Measurements from ENCODE around the gene TBCK.

The TBCK gene

GRCh38 chr4:106312997-106313522 is 2.9 kb downstream of the TBCK start:
- Mint-ChIP-seq H3K9me3 (no peaks in the 10 kb centered on the region), H3K27me3 (ENCODE audit: low read depth) (no peaks in the 10 kb centered on the region), H3K4me3 (no peak overlapping the region), H3K36me3 (ENCODE audit: low read depth) (peaks cover 3% of the 10 kb centered on the region), H3K4me1 (ENCODE audit: low read depth) (peaks cover 9% of the 10 kb centered on the region), H3K27ac (no peak overlapping the region)

DNA sequence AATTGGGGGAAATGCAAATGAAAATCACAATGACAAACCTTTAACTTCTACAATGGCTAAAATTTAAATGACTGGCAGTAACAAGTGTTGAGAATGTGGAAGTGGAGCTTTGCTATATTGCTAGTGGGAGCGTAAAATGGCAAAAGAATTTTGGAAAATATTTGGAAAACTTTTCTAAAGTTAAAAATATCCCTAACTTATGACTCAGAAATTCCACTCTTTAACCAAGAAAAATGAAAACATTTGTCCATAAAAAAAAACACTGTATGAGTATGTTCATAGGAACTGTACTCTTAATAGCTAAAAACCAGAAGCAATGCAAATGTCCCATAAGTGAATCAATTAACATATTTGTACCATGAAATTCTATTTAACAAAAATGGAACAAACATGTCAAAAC is 3.6 kb downstream of the TBCK start:
- peaks cover 9% of the 10 kb centered on the region for H3K4me1 Mint-ChIP-seq (ENCODE audit: low read depth)
- no peaks in the 10 kb centered on the region for H3K9me3 Mint-ChIP-seq
- no peak overlapping the region for H3K27ac Mint-ChIP-seq
- H3K4me3 Mint-ChIP-seq = no peak overlapping the region
- no peaks in the 10 kb centered on the region for H3K27me3 Mint-ChIP-seq (ENCODE audit: low read depth)
- peaks cover 3% of the 10 kb centered on the region for H3K36me3 Mint-ChIP-seq (ENCODE audit: low read depth)

DNA sequence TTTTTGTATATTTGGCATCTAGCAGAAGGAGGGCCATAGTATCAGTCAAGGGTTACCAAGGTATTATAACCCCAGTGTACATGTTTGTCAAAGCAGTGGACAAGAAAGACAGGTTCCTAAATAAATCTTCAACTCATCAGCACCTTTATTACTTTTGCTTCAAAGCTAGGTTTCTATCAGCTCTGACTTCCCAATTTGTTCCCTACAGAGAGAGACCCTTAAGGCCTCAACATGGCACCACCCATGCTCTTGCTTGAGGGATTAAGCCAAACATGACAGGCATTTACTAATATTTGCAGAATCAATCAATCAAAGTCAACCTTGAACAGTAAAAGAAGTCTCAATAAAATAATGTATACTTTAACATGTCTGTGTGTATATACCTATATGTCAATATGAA is 9.4 kb downstream of the TBCK start:
- Mint-ChIP-seq H3K4me3 (no peak overlapping the region), H3K27me3 (ENCODE audit: low read depth) (no peaks in the 10 kb centered on the region), H3K4me1 (ENCODE audit: low read depth) (peaks cover 3% of the 10 kb centered on the region), H3K36me3 (ENCODE audit: low read depth) (peaks cover 9% of the 10 kb centered on the region), H3K9me3 (no peaks in the 10 kb centered on the region), H3K27ac (no peak overlapping the region)

DNA sequence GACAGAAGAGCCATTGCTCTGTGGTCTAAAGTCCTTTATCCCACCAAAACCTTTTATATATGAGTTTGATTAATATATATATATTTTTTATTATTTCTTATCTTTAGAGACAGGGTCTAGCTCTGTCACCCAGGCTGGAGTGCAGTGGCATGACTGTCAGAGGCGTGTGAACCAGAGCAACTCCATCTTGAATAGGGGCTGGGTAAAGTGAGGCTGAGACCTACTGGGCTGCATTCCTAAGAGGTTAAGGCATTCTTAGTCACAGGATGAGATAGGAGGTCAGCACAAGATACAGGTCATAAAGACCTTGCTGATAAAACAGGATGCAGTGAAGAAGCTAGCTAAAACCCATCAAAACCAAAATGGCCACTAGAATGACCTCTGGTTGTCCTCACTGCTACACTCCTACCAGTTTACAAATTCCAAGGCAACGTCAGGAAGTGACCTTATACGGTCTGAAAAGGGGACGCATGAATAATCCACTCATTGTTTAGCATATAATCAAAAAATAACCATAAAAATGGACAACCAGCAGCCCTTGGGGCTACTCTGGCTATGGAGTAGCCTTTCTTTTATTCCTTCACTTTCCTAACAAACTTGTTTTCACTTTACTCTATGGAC is 10.5 kb downstream of the TBCK start:
- H3K36me3 Mint-ChIP-seq (ENCODE audit: low read depth) = peaks cover 9% of the 10 kb centered on the region
- H3K4me1 Mint-ChIP-seq (ENCODE audit: low read depth) = peaks cover 3% of the 10 kb centered on the region
- H3K9me3 Mint-ChIP-seq = no peaks in the 10 kb centered on the region
- no peaks in the 10 kb centered on the region for H3K27me3 Mint-ChIP-seq (ENCODE audit: low read depth)
- H3K27ac Mint-ChIP-seq = no peak overlapping the region
- no peak overlapping the region for H3K4me3 Mint-ChIP-seq

DNA sequence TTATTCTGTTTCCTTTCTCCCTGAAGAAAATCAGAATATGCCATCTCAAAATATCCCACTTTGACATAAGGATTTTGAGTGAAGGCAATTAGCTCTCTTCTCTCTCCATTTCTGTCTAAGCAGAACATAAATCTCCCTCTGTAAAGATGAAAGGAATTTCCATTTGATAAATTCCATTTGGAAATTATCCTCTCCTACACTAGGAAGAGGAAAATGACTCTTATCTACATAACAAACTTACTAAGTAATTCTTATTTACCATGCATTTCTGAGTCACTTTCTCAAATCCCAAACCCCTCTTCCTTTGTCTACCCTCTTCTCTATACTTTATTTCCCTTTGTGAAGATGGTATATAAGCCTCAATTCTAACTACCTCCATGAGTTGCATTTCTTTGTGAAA is 11.4 kb downstream of the TBCK start:
- no peak overlapping the region for H3K4me3 Mint-ChIP-seq
- H3K9me3 Mint-ChIP-seq = no peaks in the 10 kb centered on the region
- peaks cover 14% of the 10 kb centered on the region for H3K36me3 Mint-ChIP-seq (ENCODE audit: low read depth)
- H3K27me3 Mint-ChIP-seq (ENCODE audit: low read depth) = no peaks in the 10 kb centered on the region
- no peak overlapping the region for H3K27ac Mint-ChIP-seq
- no peaks in the 10 kb centered on the region for H3K4me1 Mint-ChIP-seq (ENCODE audit: low read depth)

DNA sequence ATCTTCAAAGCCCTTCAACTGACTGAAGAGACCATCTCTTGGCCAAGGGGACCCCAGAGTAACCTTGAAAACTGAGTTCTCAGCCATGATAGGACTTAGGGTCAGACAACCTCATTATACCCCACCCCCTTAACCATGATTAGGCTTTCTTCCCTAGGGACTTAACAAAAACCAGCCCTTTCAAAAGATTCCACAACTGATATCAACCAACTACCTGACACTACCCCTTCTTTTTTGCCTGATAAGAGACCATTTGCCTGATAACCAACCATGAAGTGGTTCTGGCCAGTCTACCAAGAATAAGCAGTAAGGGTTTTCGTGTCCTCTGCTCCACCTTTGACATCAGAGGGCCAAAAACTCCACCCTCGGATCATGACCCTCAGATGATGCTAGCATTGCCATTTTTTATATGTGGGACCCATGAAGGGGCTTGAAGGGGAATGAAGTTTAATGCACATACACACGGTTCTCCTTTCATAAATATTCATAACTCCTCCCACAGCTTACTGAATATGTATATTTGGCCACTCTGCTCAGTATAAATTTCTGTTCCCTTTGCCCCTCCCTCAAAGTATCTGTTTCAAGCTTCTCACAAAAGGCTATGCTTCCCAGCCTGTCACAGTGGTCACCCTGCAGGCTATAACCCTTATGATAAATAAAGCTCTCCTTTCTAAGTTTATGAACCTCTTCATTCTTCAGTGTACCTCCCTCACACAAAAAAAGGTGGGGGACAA is 12.3 kb downstream of the TBCK start:
- Mint-ChIP-seq H3K4me3 (no peak overlapping the region), H3K9me3 (no peaks in the 10 kb centered on the region), H3K4me1 (ENCODE audit: low read depth) (no peaks in the 10 kb centered on the region), H3K27me3 (ENCODE audit: low read depth) (no peaks in the 10 kb centered on the region), H3K36me3 (ENCODE audit: low read depth) (peaks cover 14% of the 10 kb centered on the region), H3K27ac (no peak overlapping the region)

DNA sequence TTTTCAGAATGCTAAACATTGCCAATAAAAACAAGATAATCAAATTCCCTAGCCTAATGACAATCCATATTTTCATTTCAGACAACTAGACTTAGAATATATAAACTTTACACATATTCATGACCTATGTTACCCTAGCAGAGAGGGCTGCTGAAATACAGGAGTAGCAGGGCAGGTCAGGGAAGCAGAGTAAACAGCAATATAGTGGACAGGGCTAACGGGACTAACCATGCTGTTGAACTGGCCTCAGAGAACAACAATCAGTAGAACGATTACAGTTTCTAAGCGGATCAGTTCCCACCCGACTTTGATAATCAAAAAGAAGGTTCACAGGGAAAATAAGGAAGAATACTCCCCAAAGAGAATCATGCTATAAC is 14.0 kb downstream of the TBCK start:
- Mint-ChIP-seq H3K4me1 (ENCODE audit: low read depth) (no peaks in the 10 kb centered on the region), H3K27me3 (ENCODE audit: low read depth) (no peaks in the 10 kb centered on the region), H3K36me3 (ENCODE audit: low read depth) (peaks cover 14% of the 10 kb centered on the region), H3K4me3 (no peak overlapping the region), H3K9me3 (no peaks in the 10 kb centered on the region), H3K27ac (no peak overlapping the region)

DNA sequence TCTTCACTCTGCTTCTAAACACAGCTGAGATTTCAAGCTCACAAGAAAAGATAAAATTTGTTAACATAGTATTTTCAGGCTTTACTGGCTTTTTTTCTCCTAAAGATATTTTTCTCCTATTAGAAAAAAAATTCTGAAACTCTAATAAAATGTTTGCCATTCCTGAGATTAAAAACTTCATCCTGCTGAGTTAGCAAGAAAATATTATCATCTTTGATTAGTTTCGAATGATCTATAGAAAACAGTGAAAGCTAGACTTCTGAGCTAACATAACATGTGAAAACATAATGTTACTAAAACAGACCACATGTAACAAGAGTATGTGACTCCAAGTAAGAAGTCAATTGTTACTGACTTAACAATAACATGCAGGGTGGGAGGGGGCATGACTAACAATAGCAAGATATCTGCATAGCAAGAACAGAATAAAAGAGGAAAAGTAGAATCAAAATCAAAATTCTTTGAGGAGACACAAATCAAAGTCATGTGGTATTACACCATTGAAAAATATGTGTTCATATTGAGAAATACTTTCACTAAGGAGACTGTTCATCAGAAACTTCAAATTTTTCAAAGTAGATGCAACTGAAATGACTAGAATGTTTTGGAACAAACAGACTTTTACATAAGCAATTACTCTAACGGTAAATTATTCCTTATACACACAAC is 14.5 kb downstream of the TBCK start:
- Mint-ChIP-seq H3K27ac (no peak overlapping the region), H3K36me3 (ENCODE audit: low read depth) (peaks cover 11% of the 10 kb centered on the region), H3K9me3 (no peaks in the 10 kb centered on the region)

GRCh38 chr4:106299977-106300376 is 16.0 kb downstream of the TBCK start:
- H3K27ac Mint-ChIP-seq = no peak overlapping the region

More for the DNA sequence above, 14.5 kb downstream of the TBCK start:
- Mint-ChIP-seq H3K4me1 (ENCODE audit: low read depth) (no peaks in the 10 kb centered on the region), H3K4me3 (no peak overlapping the region), H3K27me3 (ENCODE audit: low read depth) (no peaks in the 10 kb centered on the region)

DNA sequence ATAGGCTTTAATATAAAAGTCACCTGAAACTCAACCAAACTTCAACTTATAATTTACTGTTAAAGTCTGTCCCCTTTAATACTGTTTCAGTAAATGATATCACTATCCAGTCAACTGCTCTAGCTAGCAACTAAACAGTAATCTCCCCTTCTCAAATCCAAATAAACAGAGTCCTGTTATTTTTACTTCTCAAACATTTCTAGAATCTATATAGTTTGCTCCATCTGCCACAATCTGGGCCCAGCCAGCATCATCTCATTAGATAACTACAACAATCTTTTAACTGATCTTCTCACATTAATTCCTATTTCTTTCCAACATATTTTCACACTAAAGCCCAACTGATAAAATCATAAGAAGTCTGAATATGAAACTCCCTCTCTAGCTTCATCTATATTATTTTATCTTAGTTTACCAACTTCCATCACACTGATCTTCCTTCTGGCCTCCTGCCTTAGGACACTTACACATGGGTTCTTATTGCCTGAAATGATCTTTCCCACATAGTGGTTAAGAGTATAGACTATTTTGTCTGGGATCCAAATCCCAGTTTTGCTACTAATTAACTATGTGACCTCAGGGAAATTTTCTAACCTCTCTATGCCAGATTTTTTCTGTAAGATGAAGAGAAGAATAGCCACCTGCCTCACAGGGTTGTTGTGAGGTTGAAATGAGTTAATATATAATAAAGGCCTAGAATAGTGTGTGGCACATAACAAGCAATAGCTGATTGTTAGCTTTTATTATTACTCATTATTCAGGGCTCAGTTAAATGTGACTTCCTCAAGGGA is 18.6 kb downstream of the TBCK start:
- Mint-ChIP-seq H3K4me3 (no peak overlapping the region), H3K9me3 (no peaks in the 10 kb centered on the region), H3K27me3 (ENCODE audit: low read depth) (no peaks in the 10 kb centered on the region), H3K27ac (no peak overlapping the region), H3K36me3 (ENCODE audit: low read depth) (peaks cover 14% of the 10 kb centered on the region), H3K4me1 (ENCODE audit: low read depth) (no peaks in the 10 kb centered on the region)

More at GRCh38 chr4:106299977-106300376, 16.0 kb downstream of the TBCK start:
- Mint-ChIP-seq H3K36me3 (ENCODE audit: low read depth) (peaks cover 15% of the 10 kb centered on the region), H3K4me1 (ENCODE audit: low read depth) (no peaks in the 10 kb centered on the region), H3K27me3 (ENCODE audit: low read depth) (no peaks in the 10 kb centered on the region), H3K9me3 (no peaks in the 10 kb centered on the region), H3K4me3 (no peak overlapping the region)

GRCh38 chr4:106294062-106294461 is 21.9 kb downstream of the TBCK start:
- no peak overlapping the region for H3K4me3 Mint-ChIP-seq
- H3K36me3 Mint-ChIP-seq (ENCODE audit: low read depth) = peaks cover 9% of the 10 kb centered on the region
- no peaks in the 10 kb centered on the region for H3K27me3 Mint-ChIP-seq (ENCODE audit: low read depth)

DNA sequence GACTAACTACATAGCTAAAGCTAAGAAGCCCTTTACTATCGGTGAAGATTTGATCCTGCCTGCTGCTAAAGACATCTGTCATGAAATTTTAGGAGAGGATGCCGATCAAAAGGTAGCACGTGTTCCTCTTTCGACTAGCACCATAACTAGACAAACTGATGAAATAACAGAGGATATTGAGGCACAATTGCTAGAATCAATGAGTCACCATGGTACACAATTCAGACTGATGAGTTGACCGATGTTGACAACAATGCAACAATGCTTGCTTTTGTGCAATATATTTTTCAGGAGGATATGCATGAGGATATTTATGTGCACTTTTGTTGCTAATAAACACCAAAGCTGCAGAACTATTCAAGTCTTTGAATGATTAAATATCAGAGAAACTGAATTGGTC is 24.3 kb downstream of the TBCK start:
- H3K4me3 Mint-ChIP-seq = no peak overlapping the region
- no peak overlapping the region for H3K27ac Mint-ChIP-seq
- H3K9me3 Mint-ChIP-seq = no peaks in the 10 kb centered on the region
- peaks cover 6% of the 10 kb centered on the region for H3K36me3 Mint-ChIP-seq (ENCODE audit: low read depth)
- no peaks in the 10 kb centered on the region for H3K27me3 Mint-ChIP-seq (ENCODE audit: low read depth)
- no peaks in the 10 kb centered on the region for H3K4me1 Mint-ChIP-seq (ENCODE audit: low read depth)

More at GRCh38 chr4:106294062-106294461, 21.9 kb downstream of the TBCK start:
- no peaks in the 10 kb centered on the region for H3K9me3 Mint-ChIP-seq
- no peaks in the 10 kb centered on the region for H3K4me1 Mint-ChIP-seq (ENCODE audit: low read depth)
- no peak overlapping the region for H3K27ac Mint-ChIP-seq

DNA sequence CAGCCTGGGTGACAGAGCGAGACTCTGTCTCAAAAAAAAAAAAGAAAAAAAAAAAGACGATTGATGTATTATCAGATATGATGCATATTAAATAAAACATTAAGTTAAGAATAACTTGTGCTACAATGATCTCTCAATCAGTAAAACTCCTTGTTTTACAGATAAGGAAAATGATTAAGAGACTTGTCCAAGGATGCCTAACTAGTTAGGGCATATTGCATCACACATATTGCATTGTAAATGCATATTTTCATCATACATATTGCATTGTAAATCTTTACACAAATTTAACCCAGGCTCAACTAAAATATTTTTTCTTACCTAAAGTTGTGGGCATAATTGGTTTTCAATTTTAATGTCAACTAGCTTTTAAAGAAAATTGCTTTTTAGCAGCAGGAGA is 26.3 kb downstream of the TBCK start:
- Mint-ChIP-seq H3K4me1 (ENCODE audit: low read depth) (no peaks in the 10 kb centered on the region), H3K27ac (no peak overlapping the region), H3K36me3 (ENCODE audit: low read depth) (no peaks in the 10 kb centered on the region), H3K4me3 (no peak overlapping the region), H3K9me3 (no peaks in the 10 kb centered on the region), H3K27me3 (ENCODE audit: low read depth) (no peaks in the 10 kb centered on the region)

DNA sequence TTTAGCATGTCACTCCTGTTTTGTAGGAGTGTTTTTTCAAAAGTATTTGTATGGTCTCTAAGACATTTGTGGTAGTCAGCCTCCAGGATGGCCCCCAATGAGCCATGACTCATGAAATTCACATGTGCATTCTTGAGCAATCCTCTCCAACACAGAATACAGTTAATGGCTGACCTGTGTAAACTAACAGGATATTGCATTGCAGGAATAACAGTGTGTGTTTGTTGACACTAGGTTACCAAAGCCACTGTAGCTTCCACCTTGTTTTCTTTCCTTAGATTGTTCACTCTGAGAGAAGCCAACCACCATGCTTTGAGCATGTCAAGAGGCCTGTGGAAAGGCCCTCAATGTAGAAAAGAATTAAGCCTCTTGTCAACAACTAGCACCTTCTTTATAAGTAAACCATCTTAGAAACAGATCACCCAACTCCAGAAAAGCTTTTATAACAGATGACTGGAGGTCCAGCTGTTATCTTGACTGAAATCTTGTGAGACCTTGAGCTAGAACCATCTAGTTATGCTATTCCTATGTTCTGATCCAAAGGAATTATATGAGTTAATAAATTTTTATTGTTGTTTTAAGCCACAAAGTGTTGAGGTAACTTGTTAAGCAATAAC is 28.5 kb downstream of the TBCK start:
- Mint-ChIP-seq H3K36me3 (ENCODE audit: low read depth) (no peaks in the 10 kb centered on the region), H3K4me3 (no peak overlapping the region), H3K27me3 (ENCODE audit: low read depth) (no peaks in the 10 kb centered on the region), H3K4me1 (ENCODE audit: low read depth) (no peaks in the 10 kb centered on the region), H3K27ac (no peak overlapping the region), H3K9me3 (no peaks in the 10 kb centered on the region)

All from T-helper 1 cell treated with Interleukin-12 subunit alpha and Interleukin-12 subunit beta and Interleukin-4 antibody, amounts not matched to agents 30 μg/mL and 1 μg/mL, for 36 hours (primary cell).